HG03457 (cell line): ENCODE measurements around the gene CAMK4.
"Not testable (repeated sequence)": the region's sequence is repeated elsewhere in the genome, so short reads cannot be mapped to it uniquely, and the experiment has no call there.

Experiments
- ATAC-seq: cut with Tn5 transposase; IDR thresholded peaks from one replicate; pipeline ENCODE4 v1.9.1; 2021; ENCODE audit warnings: moderate number of reproducible peaks; ENCODE audit not compliant: unreplicated experiment

Gene CAMK4

GRCh38 chr5:111308951-111309350 is 84.8 kb downstream of the CAMK4 start:
- ATAC-seq: no peak

DNA sequence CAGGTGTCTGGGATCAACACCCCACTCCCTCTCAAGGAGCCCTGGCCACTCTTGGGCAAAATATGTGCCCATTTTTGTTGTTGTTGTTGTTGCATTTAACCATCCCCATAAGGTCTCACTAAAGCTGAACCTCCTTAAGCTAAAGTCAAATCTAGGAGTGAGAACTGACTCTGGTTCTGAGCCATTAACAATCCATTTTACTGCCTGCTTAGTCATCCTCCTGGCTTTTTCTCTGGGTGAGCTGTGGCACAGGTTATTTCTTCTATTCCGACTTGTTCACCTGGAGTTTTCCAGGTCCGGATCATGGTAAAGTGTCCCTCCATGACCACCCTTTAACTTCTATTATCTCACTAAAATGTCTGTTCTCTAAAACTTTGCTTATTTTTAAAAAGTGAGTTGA is 85.2 kb downstream of the CAMK4 start:
- no peak for ATAC-seq

- no peak for ATAC-seq
Observed at GRCh38 chr5:111310711-111311620, 86.8 kb downstream of the CAMK4 start.

GRCh38 chr5:111311666-111312065 is 87.5 kb downstream of the CAMK4 start:
- ATAC-seq: no peak

DNA sequence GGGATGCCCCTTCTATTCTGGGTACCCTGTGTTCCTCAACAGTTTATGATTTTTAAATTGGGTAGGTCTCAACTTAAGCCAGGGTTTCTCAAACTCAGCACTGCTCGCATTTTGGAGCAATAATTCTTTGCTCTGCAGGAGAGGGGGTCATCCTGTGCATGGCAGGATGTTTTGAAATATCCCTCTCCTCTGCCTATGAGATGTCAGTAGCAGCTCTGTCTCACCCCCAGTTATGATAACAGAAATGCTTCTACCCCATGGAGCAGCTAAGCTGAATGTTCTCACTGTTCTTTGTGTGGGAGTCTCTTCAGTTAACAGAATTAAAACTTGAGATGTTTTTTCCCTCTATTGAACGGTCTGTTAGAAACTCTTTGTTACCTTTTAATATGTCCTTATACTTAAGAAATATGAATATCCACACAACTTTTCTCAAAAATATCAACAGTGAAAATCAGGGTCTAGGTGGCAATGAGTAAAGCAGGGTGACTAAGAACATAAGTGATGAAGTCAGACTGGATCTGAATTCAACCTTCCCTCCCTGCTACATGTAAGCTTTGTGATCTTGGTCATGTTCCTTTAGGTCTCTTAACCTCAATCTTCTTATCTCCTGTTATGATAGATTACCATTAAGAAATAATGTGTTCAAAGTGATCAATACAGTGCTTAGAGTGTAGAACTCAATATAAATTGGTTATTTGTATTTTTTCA is 89.0 kb downstream of the CAMK4 start:
- ATAC-seq: no peak

GRCh38 chr5:111320953-111321352 is 96.8 kb downstream of the CAMK4 start:
- ATAC-seq: no peak

DNA sequence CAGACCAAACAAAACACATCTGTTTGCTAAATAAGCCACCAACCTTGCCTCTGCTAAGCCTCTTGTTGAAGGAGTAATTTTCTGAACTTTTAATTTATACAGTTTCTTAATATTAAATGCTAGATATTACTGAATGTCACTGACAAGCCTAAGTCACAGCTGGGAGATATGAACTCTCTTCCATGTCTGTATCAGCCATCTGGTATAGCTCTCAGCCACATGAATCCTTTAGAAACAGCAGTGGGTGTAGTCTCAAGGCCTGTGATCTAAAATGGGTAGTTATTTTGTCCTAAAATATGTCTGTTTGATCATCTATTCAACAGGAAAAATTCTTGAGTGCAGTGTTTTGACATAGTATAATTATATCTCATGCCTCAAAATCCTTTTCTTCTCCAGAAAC is 97.2 kb downstream of the CAMK4 start:
- ATAC-seq: no peak

DNA sequence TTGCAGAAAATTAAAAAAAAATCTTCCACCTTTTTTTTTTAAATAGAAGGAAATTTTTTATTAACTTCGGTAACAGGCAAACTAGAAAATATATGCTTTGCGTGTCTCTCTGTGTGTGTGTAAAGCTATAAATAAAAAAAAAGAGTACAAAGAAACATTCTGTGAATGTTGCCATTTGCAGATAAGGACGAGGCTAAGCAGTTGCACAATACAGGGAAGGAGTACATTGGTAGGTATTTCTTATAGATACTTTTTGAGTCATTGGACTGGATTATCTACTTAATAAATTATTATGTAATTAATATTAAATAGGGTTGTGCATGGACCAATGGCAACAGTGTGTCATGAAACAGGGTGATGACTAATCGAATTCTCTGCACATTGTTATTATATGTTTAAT is 102.4 kb downstream of the CAMK4 start:
- no peak for ATAC-seq

DNA sequence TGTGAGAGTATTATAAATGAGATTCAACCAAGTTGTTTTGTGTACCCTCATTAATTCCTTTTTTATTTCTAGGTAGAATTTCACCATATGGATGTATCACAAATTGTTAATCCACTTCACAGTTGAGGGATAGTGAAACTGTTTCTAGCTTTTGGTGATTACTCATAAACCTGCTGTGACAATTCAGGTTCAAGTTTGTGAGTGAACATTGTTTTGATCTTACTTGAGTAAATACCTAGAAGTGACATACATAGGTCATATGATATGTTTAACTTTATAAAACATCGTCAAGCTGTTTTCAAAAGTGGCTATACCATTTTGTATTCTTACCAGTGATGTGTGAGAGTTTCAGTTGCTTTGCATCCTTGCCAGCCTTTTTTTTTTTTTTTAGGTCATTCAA is 112.9 kb downstream of the CAMK4 start:
- ATAC-seq: no peak

- ATAC-seq: no peak
Observed at GRCh38 chr5:111337688-111338087, 113.5 kb downstream of the CAMK4 start.

- ATAC-seq: no peak
Observed at GRCh38 chr5:111345731-111346130, 121.5 kb downstream of the CAMK4 start.

DNA sequence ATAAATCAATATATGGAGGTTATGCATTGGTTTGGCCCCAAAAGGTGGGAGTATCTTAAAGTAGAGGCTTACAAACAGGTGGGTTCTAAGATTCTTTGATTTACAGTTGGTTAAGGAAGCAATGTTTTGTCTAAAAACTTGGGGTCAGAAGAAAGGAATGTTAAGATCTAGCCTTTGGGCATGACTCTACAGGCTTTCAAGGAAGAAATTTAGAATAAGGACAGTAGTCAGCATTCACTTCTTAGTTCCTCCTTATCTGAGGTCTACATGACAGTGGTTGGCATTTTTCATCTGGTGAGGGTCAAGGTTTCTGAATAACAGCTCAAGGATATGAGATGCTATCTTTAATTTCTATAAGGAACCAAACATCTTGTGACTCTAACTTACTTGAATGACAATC is 122.8 kb downstream of the CAMK4 start:
- no peak for ATAC-seq

GRCh38 chr5:111348661-111349329 is 124.6 kb downstream of the CAMK4 start:
- no peak for ATAC-seq

- no peak for ATAC-seq
Observed at GRCh38 chr5:111349429-111349828, 125.2 kb downstream of the CAMK4 start.

DNA sequence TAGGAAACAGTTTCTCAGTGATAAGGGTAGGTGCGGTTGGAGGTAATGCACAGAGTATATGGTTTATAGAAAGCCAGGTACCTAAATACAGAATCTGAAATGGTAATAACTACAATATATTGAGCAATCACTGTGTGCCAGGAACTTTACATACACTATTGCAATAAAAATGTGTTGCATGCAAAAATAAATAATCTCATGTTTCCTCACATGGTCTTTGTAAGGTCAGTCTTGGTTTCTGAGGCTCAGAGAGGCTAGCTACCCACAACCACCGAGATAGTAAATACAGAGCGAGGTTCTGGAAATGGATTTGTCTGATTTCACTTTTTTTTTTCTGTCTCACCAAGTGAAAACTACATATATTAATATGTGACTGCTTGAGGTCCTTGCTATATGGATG is 128.9 kb downstream of the CAMK4 start:
- ATAC-seq: no peak

DNA sequence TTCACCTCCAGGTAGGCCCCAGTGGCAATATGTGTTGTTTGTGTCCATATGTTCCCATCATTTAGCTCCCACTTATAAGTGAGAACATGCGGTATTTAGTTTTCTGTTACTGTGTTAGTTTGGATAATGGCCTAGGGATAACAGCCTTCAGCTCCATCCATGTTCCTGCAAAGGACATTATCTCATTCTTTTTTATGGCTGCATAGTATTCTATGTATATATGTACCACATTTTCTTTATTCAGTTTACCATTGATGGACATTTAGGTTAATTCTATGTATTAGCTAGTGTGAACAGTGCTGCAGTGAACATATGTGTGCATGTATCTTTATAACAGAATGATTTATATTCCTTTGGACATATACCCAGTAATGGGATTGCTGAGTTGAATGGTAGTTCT is 134.5 kb downstream of the CAMK4 start:
- not testable (repeated sequence) for ATAC-seq

DNA sequence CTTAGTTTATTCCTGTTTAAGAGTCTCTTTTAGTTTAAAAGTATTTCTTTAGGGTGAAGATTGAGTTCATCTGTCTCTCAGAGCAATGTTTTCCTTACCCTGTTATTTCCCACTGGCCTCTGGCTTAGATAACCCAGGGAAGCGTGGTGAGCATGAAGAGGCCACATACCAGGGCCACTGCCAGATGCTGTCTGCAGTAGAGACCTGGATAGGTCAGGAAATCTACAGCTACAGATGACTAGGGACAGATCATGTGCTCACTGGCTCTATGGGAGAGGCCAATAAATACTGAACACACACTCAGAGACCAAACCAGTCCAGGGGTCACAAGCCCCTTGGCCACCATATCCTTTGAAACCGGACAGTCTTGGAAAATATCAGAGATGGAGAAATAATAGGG is 136.0 kb downstream of the CAMK4 start:
- ATAC-seq: no peak

- no peak for ATAC-seq
Observed at GRCh38 chr5:111364992-111365391, 140.8 kb downstream of the CAMK4 start.

DNA sequence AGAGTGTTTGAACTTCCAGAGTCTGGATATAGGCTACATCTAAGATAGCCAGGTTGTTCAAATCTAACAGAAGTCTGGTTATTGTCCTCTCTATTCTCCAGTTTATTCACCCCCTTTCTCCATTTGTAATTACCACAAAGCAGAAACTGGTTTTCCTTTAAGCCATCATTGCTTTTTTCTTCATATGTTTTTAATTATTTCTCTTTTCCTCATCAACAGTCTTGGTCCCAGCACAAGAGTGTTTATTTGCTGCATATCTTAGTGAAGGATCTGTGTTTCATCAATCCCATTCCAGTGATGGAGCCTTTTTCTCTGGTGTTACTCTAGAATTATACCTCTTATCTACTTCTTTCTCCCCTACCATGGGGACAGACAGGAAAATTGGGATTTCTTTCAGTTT is 142.2 kb downstream of the CAMK4 start:
- no peak for ATAC-seq

DNA sequence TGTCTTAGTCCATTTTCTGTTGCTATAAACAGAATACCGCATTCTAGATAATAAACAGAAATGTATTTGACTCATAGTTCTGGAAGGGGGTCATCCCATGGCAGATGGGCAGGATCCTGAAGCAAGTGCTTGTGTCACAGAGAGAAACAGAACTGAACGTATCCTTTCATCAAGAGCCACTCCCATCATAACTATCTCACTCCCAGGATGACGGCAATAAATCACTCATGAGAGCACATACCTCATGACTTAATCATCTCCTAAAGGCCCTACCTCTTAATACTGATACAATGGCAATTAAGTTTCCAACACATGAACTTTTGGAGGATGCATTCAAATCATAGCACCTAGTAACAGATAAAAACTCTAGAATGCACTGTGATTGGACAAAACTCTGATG is 142.9 kb downstream of the CAMK4 start:
- ATAC-seq: no peak

DNA sequence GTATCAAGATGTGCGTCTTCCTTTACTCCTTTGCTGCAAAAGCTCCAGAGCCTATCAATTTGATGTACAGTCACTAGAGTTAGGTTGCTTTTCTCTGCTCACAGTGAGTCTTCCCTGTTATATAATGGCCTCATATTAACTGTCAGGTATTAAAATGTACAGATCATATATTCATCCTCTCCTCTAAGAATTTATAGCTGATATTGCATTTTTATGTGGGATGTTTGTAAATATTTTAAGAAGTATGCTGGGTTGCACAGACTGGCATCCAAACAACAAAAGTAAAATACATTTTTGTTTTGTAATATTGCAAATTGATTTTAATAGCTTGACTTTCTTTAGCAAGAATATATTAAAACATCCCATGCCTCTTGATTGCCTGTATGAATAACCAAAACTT is 148.6 kb downstream of the CAMK4 start:
- no peak for ATAC-seq

- no peak for ATAC-seq
Observed at GRCh38 chr5:111374380-111374779, 150.2 kb downstream of the CAMK4 start.
